ENCODE data around the gene HRAS. TPM values are rescaled to one million over a fixed set of nuclear protein-coding genes. Genes with fewer than 3 reads are reported as not detected.

The HRAS gene
- total and polyA plus RNA-seq, 2 of the 13 experiments (the other 11 are each of a cell fraction or from before 2014, with no cell fraction given), result 32.9 to 50.0 TPM

DNA sequence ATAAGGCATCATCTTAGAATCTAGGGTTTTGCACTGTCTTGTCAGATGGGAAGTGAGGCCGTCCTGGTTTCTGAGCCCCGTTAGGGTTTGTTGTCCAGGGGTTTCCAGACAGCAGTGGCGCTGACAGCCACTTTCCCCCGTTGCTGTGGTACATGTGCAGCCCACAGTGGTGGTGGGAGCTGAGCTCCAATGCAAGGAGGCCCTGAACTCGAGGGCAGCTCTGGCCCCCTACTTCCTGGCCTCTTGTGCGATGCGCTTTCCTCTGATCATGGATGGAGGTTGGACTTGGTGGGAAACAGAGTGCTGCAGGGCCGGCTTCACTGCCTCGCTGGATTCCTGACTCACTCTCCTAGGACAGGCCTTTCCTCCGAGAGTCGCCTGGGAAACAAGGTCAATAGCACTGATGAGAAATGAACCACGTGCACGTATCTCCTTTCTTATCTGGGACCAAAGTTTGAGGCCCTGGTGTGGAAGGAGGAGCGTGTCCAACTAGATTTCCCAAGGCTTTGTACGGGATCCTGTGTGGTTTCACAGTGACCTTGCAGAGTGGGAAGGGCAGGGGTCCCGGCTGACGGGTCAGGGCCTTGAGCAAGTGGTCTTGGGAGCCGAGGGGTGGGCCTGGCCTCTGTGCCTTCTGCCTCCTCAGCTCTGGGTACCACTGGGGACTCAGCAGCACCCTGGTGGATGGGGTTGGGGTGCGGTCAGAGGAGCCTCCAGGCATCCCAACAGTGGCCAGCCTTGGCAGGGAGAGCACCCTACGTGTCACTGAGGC, 44.6 kb upstream of the HRAS start (continued):
- peak; percentile 24; the same call in 1 of the 2 replicates for TF ChIP-seq ELF3 (CRISPR knock-in tag; IDR thresholded peaks at IDR 0.05)
- TF ChIP-seq ZNF816 (CRISPR knock-in tag; IDR thresholded peaks at IDR 0.05; ENCODE audit: borderline replicate concordance), result no peak
- TF ChIP-seq, protein P1, sequence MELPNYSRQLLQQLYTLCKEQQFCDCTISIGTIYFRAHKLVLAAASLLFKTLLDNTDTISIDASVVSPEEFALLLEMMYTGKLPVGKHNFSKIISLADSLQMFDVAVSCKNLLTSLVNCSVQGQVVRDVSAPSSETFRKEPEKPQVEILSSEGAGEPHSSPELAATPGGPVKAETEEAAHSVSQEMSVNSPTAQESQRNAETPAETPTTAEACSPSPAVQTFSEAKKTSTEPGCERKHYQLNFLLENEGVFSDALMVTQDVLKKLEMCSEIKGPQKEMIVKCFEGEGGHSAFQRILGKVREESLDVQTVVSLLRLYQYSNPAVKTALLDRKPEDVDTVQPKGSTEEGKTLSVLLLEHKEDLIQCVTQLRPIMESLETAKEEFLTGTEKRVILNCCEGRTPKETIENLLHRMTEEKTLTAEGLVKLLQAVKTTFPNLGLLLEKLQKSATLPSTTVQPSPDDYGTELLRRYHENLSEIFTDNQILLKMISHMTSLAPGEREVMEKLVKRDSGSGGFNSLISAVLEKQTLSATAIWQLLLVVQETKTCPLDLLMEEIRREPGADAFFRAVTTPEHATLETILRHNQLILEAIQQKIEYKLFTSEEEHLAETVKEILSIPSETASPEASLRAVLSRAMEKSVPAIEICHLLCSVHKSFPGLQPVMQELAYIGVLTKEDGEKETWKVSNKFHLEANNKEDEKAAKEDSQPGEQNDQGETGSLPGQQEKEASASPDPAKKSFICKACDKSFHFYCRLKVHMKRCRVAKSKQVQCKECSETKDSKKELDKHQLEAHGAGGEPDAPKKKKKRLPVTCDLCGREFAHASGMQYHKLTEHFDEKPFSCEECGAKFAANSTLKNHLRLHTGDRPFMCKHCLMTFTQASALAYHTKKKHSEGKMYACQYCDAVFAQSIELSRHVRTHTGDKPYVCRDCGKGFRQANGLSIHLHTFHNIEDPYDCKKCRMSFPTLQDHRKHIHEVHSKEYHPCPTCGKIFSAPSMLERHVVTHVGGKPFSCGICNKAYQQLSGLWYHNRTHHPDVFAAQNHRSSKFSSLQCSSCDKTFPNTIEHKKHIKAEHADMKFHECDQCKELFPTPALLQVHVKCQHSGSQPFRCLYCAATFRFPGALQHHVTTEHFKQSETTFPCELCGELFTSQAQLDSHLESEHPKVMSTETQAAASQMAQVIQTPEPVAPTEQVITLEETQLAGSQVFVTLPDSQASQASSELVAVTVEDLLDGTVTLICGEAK (IDR thresholded peaks at IDR 0.05), result no peak
- TF ChIP-seq, protein P1 (CRISPR knock-in tag; IDR thresholded peaks at IDR 0.05), result no peak
- TF ChIP-seq HOXD1 (CRISPR knock-in tag; IDR thresholded peaks at IDR 0.05), result peak; percentile 16; the same call in 1 of the 2 replicates
- peak; percentile 91 for TF ChIP-seq HNF4A (CRISPR knock-in tag; IDR thresholded peaks at IDR 0.05)
- TF ChIP-seq, protein P2, sequence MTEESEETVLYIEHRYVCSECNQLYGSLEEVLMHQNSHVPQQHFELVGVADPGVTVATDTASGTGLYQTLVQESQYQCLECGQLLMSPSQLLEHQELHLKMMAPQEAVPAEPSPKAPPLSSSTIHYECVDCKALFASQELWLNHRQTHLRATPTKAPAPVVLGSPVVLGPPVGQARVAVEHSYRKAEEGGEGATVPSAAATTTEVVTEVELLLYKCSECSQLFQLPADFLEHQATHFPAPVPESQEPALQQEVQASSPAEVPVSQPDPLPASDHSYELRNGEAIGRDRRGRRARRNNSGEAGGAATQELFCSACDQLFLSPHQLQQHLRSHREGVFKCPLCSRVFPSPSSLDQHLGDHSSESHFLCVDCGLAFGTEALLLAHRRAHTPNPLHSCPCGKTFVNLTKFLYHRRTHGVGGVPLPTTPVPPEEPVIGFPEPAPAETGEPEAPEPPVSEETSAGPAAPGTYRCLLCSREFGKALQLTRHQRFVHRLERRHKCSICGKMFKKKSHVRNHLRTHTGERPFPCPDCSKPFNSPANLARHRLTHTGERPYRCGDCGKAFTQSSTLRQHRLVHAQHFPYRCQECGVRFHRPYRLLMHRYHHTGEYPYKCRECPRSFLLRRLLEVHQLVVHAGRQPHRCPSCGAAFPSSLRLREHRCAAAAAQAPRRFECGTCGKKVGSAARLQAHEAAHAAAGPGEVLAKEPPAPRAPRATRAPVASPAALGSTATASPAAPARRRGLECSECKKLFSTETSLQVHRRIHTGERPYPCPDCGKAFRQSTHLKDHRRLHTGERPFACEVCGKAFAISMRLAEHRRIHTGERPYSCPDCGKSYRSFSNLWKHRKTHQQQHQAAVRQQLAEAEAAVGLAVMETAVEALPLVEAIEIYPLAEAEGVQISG (CRISPR knock-in tag; IDR thresholded peaks at IDR 0.05), result peak; percentile 59; the same call in 1 of the 2 replicates
- TF ChIP-seq ZNF263 (CRISPR knock-in tag; IDR thresholded peaks at IDR 0.05), result peak; percentile 46; the same call in 1 of the 2 replicates
- TF ChIP-seq, protein P3, sequence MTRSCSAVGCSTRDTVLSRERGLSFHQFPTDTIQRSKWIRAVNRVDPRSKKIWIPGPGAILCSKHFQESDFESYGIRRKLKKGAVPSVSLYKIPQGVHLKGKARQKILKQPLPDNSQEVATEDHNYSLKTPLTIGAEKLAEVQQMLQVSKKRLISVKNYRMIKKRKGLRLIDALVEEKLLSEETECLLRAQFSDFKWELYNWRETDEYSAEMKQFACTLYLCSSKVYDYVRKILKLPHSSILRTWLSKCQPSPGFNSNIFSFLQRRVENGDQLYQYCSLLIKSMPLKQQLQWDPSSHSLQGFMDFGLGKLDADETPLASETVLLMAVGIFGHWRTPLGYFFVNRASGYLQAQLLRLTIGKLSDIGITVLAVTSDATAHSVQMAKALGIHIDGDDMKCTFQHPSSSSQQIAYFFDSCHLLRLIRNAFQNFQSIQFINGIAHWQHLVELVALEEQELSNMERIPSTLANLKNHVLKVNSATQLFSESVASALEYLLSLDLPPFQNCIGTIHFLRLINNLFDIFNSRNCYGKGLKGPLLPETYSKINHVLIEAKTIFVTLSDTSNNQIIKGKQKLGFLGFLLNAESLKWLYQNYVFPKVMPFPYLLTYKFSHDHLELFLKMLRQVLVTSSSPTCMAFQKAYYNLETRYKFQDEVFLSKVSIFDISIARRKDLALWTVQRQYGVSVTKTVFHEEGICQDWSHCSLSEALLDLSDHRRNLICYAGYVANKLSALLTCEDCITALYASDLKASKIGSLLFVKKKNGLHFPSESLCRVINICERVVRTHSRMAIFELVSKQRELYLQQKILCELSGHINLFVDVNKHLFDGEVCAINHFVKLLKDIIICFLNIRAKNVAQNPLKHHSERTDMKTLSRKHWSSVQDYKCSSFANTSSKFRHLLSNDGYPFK (CRISPR knock-in tag; IDR thresholded peaks at IDR 0.05; ENCODE audit: borderline replicate concordance), result no peak
- TF ChIP-seq CBX1 (IDR thresholded peaks at IDR 0.05; ENCODE audit: low read depth), result no peak
- TF ChIP-seq ZNF510 (CRISPR knock-in tag; IDR thresholded peaks at IDR 0.05; ENCODE audit: low read depth), result no peak
- TF ChIP-seq ZNF749 (CRISPR knock-in tag; IDR thresholded peaks at IDR 0.05; ENCODE audit: borderline replicate concordance), result peak; percentile 60; the same call in 1 of the 2 replicates
- TF ChIP-seq ZNF792 (CRISPR knock-in tag; IDR thresholded peaks at IDR 0.05), result 0 out of 2 replicates have a peak, but pooled peaks have one; percentile 27
- peak; percentile 64 for TF ChIP-seq DMAP1 (CRISPR knock-in tag; IDR thresholded peaks at IDR 0.05)
- TF ChIP-seq ZBTB1 (CRISPR knock-in tag; IDR thresholded peaks at IDR 0.05; ENCODE audit: borderline replicate concordance), result no peak
